OCI-LY1 (cell line): ENCODE results near the gene KCNT2.

ENCODE experiments used
- H2AFZ ChIP-seq: fragments of 200-600 bp; sonication (generic), shearing (Covaris generic); 2 replicates; pipeline ENCODE4 v1.6.0; 2014; ENCODE audit warnings: antibody characterized with exemption, mild to moderate bottlenecking, low read length
- H3F3A ChIP-seq: fragments of 200-600 bp; sonication (generic), shearing (Covaris generic); 2 replicates; pipeline ENCODE4 v1.6.0; 2014; ENCODE audit warnings: mild to moderate bottlenecking, antibody characterized with exemption, low read length, moderate library complexity; ENCODE audit not compliant: insufficient read depth
- H3K27ac ChIP-seq: fragments of 200-600 bp; sonication (generic); 2 replicates; pipeline ENCODE4 v1.5.1; 2014; ENCODE audit warnings: low read length, mixed run types, mild to moderate bottlenecking, low read depth; ENCODE audit not compliant: poor library complexity, severe bottlenecking
- H3K27me3 ChIP-seq: fragments of 200-600 bp; sonication (generic); 2 replicates; pipeline ENCODE4 v1.6.0; 2014; ENCODE audit warnings: antibody characterized with exemption, mild to moderate bottlenecking, low read length, moderate library complexity; ENCODE audit not compliant: insufficient read depth
- H3K36me3 ChIP-seq: fragments of 200-600 bp; sonication (generic); 2 replicates; pipeline ENCODE4 v1.6.1; 2014; ENCODE audit warnings: mild to moderate bottlenecking, antibody characterized with exemption, low read length, moderate library complexity, mixed read lengths; ENCODE audit not compliant: insufficient read depth
- H3K4me1 ChIP-seq: fragments of 200-600 bp; sonication (generic); 2 replicates; pipeline ENCODE4 v1.5.1; 2014; ENCODE audit warnings: mild to moderate bottlenecking, low read length, moderate library complexity; ENCODE audit not compliant: insufficient read depth, severe bottlenecking
- H3K4me2 ChIP-seq: fragments of 200-600 bp; sonication (generic), shearing (Covaris generic); 2 replicates; pipeline ENCODE4 v1.6.1; 2014; ENCODE audit warnings: low read length
- H3K4me3 ChIP-seq: fragments of 200-600 bp; sonication (generic); 2 replicates; pipeline ENCODE4 v1.5.1; 2014; ENCODE audit warnings: low read length, low read depth, mild to moderate bottlenecking, mixed read lengths; ENCODE audit not compliant: poor library complexity, severe bottlenecking
- H3K79me2 ChIP-seq: fragments of 200-600 bp; shearing (Covaris generic); 2 replicates; pipeline ENCODE4 v1.6.1; 2016; ENCODE audit warnings: mixed run types, low read length, mixed read lengths; ENCODE audit not compliant: insufficient read depth
- H3K9ac ChIP-seq: fragments of 200-600 bp; sonication (generic), shearing (Covaris generic); 2 replicates; pipeline ENCODE4 v1.6.1; 2014; ENCODE audit warnings: mild to moderate bottlenecking, low read length, mixed read lengths
- H3K9me2 ChIP-seq: fragments of 200-600 bp; sonication (generic), shearing (Covaris generic); 2 replicates; pipeline ENCODE4 v1.6.1; 2014; ENCODE audit warnings: low read depth, mild to moderate bottlenecking, low read length, mixed read lengths
- H3K9me3 ChIP-seq: fragments of 200-600 bp; shearing (Covaris generic); 2 replicates; pipeline ENCODE4 v1.6.1; 2014; ENCODE audit warnings: low read length, mixed read lengths
- H4K20me1 ChIP-seq: fragments of 200-600 bp; sonication (generic), shearing (Covaris generic); 2 replicates; pipeline ENCODE4 v1.6.0; 2016; ENCODE audit warnings: mild to moderate bottlenecking, low read length; ENCODE audit not compliant: insufficient read depth
- EZH2 ChIP-seq: fragments of 200-600 bp; sonication (generic), shearing (Covaris generic); IDR thresholded peaks from 2 replicates; pipeline ENCODE4 v1.8.0; 2017; ENCODE audit warnings: borderline replicate concordance, mixed run types, mild to moderate bottlenecking, antibody characterized with exemption, low read length, moderate library complexity, mixed read lengths
- TF ChIP-seq, protein P1 (sequence below): fragments of 200-600 bp; sonication (generic), shearing (Covaris generic); IDR thresholded peaks from 2 replicates; pipeline ENCODE4 v1.5.1; 2017; ENCODE audit warnings: mild to moderate bottlenecking, antibody characterized with exemption, low read length, moderate library complexity, mixed read lengths

Gene KCNT2

DNA sequence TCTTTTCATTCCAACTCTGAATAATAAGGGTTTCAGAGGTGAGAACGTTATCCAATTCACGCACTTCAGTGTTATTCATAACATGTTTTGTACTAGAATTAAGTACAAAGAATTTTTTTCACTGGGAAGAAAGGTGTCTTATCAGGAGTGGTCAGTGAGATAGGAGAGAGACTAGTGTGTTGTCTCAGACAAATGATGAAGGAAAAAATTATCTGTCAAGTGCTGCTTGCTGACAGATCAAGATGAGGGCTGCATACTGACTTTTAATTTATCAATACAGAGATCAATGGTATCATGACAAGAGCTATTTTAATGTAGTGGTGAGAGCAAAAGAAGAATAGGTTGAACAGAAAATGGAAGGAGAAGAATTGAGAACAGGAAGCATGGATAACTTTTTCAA is 402.4 kb downstream of the KCNT2 start:
- TF ChIP-seq, protein P1, sequence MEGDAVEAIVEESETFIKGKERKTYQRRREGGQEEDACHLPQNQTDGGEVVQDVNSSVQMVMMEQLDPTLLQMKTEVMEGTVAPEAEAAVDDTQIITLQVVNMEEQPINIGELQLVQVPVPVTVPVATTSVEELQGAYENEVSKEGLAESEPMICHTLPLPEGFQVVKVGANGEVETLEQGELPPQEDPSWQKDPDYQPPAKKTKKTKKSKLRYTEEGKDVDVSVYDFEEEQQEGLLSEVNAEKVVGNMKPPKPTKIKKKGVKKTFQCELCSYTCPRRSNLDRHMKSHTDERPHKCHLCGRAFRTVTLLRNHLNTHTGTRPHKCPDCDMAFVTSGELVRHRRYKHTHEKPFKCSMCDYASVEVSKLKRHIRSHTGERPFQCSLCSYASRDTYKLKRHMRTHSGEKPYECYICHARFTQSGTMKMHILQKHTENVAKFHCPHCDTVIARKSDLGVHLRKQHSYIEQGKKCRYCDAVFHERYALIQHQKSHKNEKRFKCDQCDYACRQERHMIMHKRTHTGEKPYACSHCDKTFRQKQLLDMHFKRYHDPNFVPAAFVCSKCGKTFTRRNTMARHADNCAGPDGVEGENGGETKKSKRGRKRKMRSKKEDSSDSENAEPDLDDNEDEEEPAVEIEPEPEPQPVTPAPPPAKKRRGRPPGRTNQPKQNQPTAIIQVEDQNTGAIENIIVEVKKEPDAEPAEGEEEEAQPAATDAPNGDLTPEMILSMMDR: no peak
- no peak for TF ChIP-seq EZH2
- no peaks in the 10 kb centered on the region for H3F3A ChIP-seq
- no peaks in the 10 kb centered on the region for H3K9me3 ChIP-seq
- no peaks in the 10 kb centered on the region for H3K36me3 ChIP-seq
- no peak overlapping the region for H3K9ac ChIP-seq
- H3K4me2 ChIP-seq: no peak overlapping the region
- H3K79me2 ChIP-seq: no peaks in the 10 kb centered on the region
- H4K20me1 ChIP-seq: no peaks in the 10 kb centered on the region
- H3K4me1 ChIP-seq: no peaks in the 10 kb centered on the region
- H3K27me3 ChIP-seq: no peaks in the 10 kb centered on the region
- H3K27ac ChIP-seq: no peak overlapping the region
- H3K4me3 ChIP-seq: no peak overlapping the region
- H2AFZ ChIP-seq: no peak overlapping the region
- no peaks in the 10 kb centered on the region for H3K9me2 ChIP-seq

DNA sequence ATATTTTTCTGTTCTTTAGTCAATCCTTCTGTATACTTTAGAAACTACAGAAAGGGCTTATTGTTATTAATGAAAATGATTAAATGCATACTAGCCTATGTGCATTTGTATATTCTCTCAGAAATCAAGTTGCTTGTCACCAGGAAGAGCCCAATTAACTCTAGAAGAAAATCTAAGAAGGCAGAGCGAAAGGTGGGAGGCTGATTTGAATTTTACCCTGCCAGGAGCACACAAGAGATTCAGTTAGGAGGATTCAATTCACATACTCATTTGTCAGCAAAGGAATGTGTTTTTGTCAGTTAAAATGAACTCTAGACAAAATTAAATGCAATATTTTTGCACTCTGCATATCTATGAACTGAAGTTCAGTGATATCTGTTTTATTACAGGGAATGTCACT is 411.8 kb downstream of the KCNT2 start:
- H3K4me2 ChIP-seq: no peak overlapping the region
- no peaks in the 10 kb centered on the region for H3K79me2 ChIP-seq
- H3F3A ChIP-seq: no peaks in the 10 kb centered on the region
- no peaks in the 10 kb centered on the region for H3K9me3 ChIP-seq
- no peaks in the 10 kb centered on the region for H3K27me3 ChIP-seq
- TF ChIP-seq, protein P1: no peak
- no peak for TF ChIP-seq EZH2
- H3K36me3 ChIP-seq: no peaks in the 10 kb centered on the region
- no peak overlapping the region for H3K27ac ChIP-seq
- no peaks in the 10 kb centered on the region for H4K20me1 ChIP-seq
- H3K4me1 ChIP-seq: no peaks in the 10 kb centered on the region
- no peak overlapping the region for H2AFZ ChIP-seq
- no peak overlapping the region for H3K9ac ChIP-seq
- no peaks in the 10 kb centered on the region for H3K9me2 ChIP-seq
- no peak overlapping the region for H3K4me3 ChIP-seq

DNA sequence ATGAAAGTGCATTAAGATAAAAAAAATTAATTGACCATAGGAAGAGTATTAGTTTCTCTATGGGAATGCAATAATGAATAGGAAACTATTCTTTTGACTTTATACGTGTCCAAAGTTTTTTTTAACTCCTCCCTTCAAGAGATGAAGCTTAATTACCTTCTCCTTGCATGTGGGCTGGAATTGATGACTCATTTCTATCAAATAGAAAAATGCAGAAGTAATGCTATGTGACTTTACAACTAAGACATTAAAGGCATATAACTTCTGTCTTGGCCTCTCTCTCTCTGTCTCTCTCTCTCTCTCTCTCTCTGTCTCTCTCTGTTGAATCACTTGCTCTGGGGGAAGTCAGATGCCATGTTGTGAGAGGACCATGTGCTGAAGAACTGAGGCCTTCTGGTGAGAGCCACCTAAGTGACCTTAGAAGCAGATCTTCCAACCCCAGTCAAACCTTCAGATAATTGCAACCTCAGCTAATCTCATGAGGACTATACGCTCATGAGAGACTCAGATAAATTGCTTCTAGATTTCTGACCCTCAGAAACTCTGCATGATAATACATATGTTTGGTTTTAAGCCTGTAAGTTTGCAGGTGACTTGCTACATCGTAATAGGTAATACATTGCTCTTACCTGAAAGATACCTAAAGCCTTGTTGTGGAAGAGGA is 414.2 kb downstream of the KCNT2 start:
- Histone ChIP-seq H3K27ac (no peak overlapping the region), H4K20me1 (no peaks in the 10 kb centered on the region), H3K36me3 (no peaks in the 10 kb centered on the region), H3K4me3 (no peak overlapping the region), H3K27me3 (no peaks in the 10 kb centered on the region), H3K9me3 (no peaks in the 10 kb centered on the region), H3K9ac (no peak overlapping the region), H3F3A (no peaks in the 10 kb centered on the region), H3K4me1 (no peaks in the 10 kb centered on the region), H2AFZ (no peak overlapping the region), H3K4me2 (no peak overlapping the region), H3K79me2 (no peaks in the 10 kb centered on the region), H3K9me2 (no peaks in the 10 kb centered on the region)
- TF ChIP-seq, protein P1: no peak
